CD14-positive monocyte (primary cell): Measurements from ENCODE around the gene SLC40A1. TPM values are rescaled to one million over a fixed set of nuclear protein-coding genes. Genes with fewer than 3 reads are reported as not detected.

ENCODE experiments used
- DNase-seq, 3 donors: peaks; one replicate each; pipeline ENCODE4 v3.0.0-alpha.2; 2011 to 2022
- H2AFZ ChIP-seq: 2 replicates; pipeline ENCODE4 v1.6.0; 2012; ENCODE audit warnings: mild to moderate bottlenecking, low read depth, low read length, inconsistent platforms; ENCODE audit not compliant: insufficient read depth, poor library complexity, severe bottlenecking
- H3K27ac ChIP-seq, 2 donors: 1 replicate in 1 of 2; 2 replicates in 1 of 2; pipeline ENCODE4 v1.5.1; 2012 to 2013; ENCODE audit warnings: low read length in 2 of 2, control low read depth in 1 of 2, inconsistent platforms in 1 of 2, low read depth in 1 of 2, mild to moderate bottlenecking in 1 of 2
- H3K27me3 ChIP-seq, 2 donors: one replicate each; pipeline versions ENCODE4 v1.6.0 to v1.6.1; 2011 to 2013; ENCODE audit warnings: low read length in 2 of 2; ENCODE audit not compliant: control insufficient read depth in 2 of 2, insufficient read depth in 2 of 2
- H3K36me3 ChIP-seq, 2 donors: replicated peaks in 1 of 2; 1 replicate in 1 of 2; 2 replicates in 1 of 2; pipeline versions ENCODE4 v1.5.1 to v1.6.1; 2012 to 2013; ENCODE audit warnings: low read length in 2 of 2, control low read depth in 1 of 2, inconsistent platforms in 1 of 2, mild to moderate bottlenecking in 1 of 2; ENCODE audit not compliant: insufficient read depth in 2 of 2, control insufficient read depth in 1 of 2
- H3K4me1 ChIP-seq, 2 donors: 1 replicate in 1 of 2; 2 replicates in 1 of 2; pipeline versions ENCODE4 v1.5.1 to v1.6.1; 2012 to 2013; ENCODE audit warnings: low read length in 2 of 2, control low read depth in 1 of 2, inconsistent platforms in 1 of 2, mild to moderate bottlenecking in 1 of 2, moderate library complexity in 1 of 2; ENCODE audit not compliant: insufficient read depth in 2 of 2, control insufficient read depth in 1 of 2
- H3K4me2 ChIP-seq: replicated peaks from 2 replicates; pipeline ENCODE3; 2012; ENCODE audit warnings: low read length, moderate library complexity, mild to moderate bottlenecking; ENCODE audit not compliant: poor library complexity, severe bottlenecking; ENCODE audit errors: extremely low read depth
- H3K4me3 ChIP-seq, 3 experiments: fragments of 200-600 bp in 1 of 3; sonication (generic) in 1 of 3; replicated peaks in 1 of 3; 1 replicate in 2 of 3; 2 replicates in 1 of 3; pipeline ENCODE4 v1.5.1; 2011 to 2013; ENCODE audit warnings: low read length in 3 of 3, mild to moderate bottlenecking in 3 of 3, control low read depth in 2 of 3, low read depth in 2 of 3, inconsistent platforms in 1 of 3, moderate library complexity in 1 of 3
- H3K79me2 ChIP-seq: 2 replicates; pipeline ENCODE4 v1.6.0; 2012; ENCODE audit warnings: mild to moderate bottlenecking, control low read depth, inconsistent platforms, low read length, moderate library complexity; ENCODE audit not compliant: insufficient read depth
- H3K9ac ChIP-seq: 2 replicates; pipeline ENCODE4 v1.6.0; 2017; ENCODE audit warnings: low read length, mild to moderate bottlenecking; ENCODE audit not compliant: insufficient read depth, poor library complexity, severe bottlenecking
- H3K9me3 ChIP-seq, 2 donors: replicated peaks in 1 of 2; 1 replicate in 1 of 2; 2 replicates in 1 of 2; pipeline versions ENCODE4 v1.5.1 to v1.6.1; 2012 to 2013; ENCODE audit warnings: low read length in 2 of 2, control low read depth in 1 of 2; ENCODE audit not compliant: control insufficient read depth in 1 of 2, insufficient read depth in 1 of 2
- H4K20me1 ChIP-seq: 2 replicates; pipeline ENCODE4 v1.6.0; 2012; ENCODE audit warnings: mild to moderate bottlenecking, low read length, control low read depth, moderate library complexity; ENCODE audit not compliant: insufficient read depth
- H3K27ac Mint-ChIP-seq, 7 donors: one replicate each; pipeline ENCODE4 v1.8.0; 2020; ENCODE audit warnings: mild to moderate bottlenecking in 7 of 7, mixed read lengths in 7 of 7, moderate library complexity in 6 of 7, inconsistent platforms in 2 of 7
- H3K27me3 Mint-ChIP-seq, 3 donors: one replicate each; pipeline ENCODE4 v1.8.0; 2021 to 2022; ENCODE audit warnings: low read depth in 3 of 3, mild to moderate bottlenecking in 3 of 3, mixed read lengths in 3 of 3, moderate library complexity in 3 of 3, inconsistent platforms in 1 of 3
- H3K36me3 Mint-ChIP-seq, 2 donors: one replicate each; pipeline ENCODE4 v1.8.0; 2020; ENCODE audit warnings: mixed read lengths in 2 of 2, inconsistent platforms in 1 of 2, mild to moderate bottlenecking in 1 of 2
- H3K4me1 Mint-ChIP-seq: one replicate; pipeline ENCODE4 v1.8.0; 2020; ENCODE audit warnings: mild to moderate bottlenecking, mixed read lengths
- H3K4me3 Mint-ChIP-seq, 2 donors: one replicate each; pipeline ENCODE4 v1.8.0; 2020; ENCODE audit warnings: mild to moderate bottlenecking in 2 of 2, mixed read lengths in 2 of 2, moderate library complexity in 1 of 2
- H3K9me3 Mint-ChIP-seq, 7 donors: one replicate each; pipeline ENCODE4 v1.8.0; 2020 to 2022; ENCODE audit warnings: mixed read lengths in 7 of 7, mild to moderate bottlenecking in 6 of 7, moderate library complexity in 6 of 7, inconsistent platforms in 2 of 7
- CTCF ChIP-seq: fragments of 200-600 bp; IDR thresholded peaks from one replicate; pipeline ENCODE4 v1.8.0; 2022; ENCODE audit warnings: antibody characterized with exemption, mild to moderate bottlenecking
- WGBS: methylation state at CpG from one replicate; pipeline ENCODE4 v1.1.5; 2013; ENCODE audit warnings: missing lambda C conversion rate; ENCODE audit not compliant: insufficient coverage; 5-methylcytosine and 5-hydroxymethylcytosine counted together
- intact Hi-C, 2 donors: fragments of 100-400 bp; cut with micrococcal nuclease; formaldehyde crosslinking; loops; one replicate each; pipeline versions ENCODE4 v1.15.0 to v1.15.1; 2023
- polyA plus RNA-seq, 3 donors: library from polyadenylated mRNA; depleted of rRNA in 1 of 3; unstranded in 2 of 3; stranded (reverse) in 1 of 3; fragments of 300-500 nt in 2 of 3; fragments of >200 nt in 1 of 3; fragmentation: Illumina TruSeq in 2 of 3; gene quantifications; 1 replicate in 2 of 3; 2 replicates in 1 of 3; pipeline ENCODE4 v1.2.3, GENCODE V29; 2012 to 2021

Gene SLC40A1
- polyA plus RNA-seq, 3 donors, result 7.9 to 91.6 (median 90.4) TPM

DNA sequence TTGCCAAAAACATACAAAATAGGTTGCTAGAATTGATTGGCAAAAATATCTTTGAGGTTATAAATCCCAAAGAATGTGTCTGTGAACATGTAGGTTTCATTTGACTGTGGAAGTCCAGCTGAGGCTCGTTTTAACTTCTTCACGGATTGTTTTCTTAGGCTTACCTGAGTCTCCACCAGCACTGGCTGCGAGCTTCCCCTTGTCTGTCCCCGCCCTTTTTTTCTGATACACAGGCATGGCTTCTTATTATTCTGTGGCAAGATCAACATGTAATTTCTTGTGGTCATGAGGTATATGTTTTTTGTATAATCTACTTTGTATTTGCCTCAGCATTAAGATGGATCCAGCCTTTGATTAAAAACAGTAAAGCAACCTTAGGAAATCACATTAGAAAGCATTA lies 7.2 kb upstream of the SLC40A1 start:
- no peak overlapping the region for H3K4me3 Mint-ChIP-seq
- Histone ChIP-seq H2AFZ (no peak overlapping the region), H3K27ac (no peak overlapping the region), H4K20me1 (no peaks in the 10 kb centered on the region), H3K9ac (no peak overlapping the region), H3K4me1 (no peaks in the 10 kb centered on the region), H3K4me3 (no peak overlapping the region), H3K9me3 (no peaks in the 10 kb centered on the region), H3K27me3 (no peaks in the 10 kb centered on the region), H3K4me2 (no peak overlapping the region), H3K36me3 (no peaks in the 10 kb centered on the region), H3K79me2 (no peaks in the 10 kb centered on the region)
- no peaks in the 10 kb centered on the region for H3K36me3 Mint-ChIP-seq
- peaks cover 0 to 2% (median 2%) of the 10 kb centered on the region in 3 donors for H3K27me3 Mint-ChIP-seq
- 0% methylated on average over 1 of the region's 4 CpGs for WGBS
- DNase-seq, result no peak
- H3K27ac Mint-ChIP-seq, result no peak overlapping the region
- intact Hi-C loops, result no loop called here
- peaks cover 0 to 5% (median 0%) of the 10 kb centered on the region in 7 donors for H3K9me3 Mint-ChIP-seq
- peaks cover 13% of the 10 kb centered on the region for H3K4me1 Mint-ChIP-seq
- TF ChIP-seq CTCF, result no peak

GRCh38 chr2:189585226-189585756 lies 4.7 kb upstream of the SLC40A1 start:
- H3K4me2 ChIP-seq, result no peak overlapping the region
- no peak overlapping the region for H3K27ac ChIP-seq
- peaks cover 8 to 15% of the 10 kb centered on the region in 2 donors for H3K4me1 ChIP-seq
- H3K9ac ChIP-seq, result no peak overlapping the region
- H3K4me3 Mint-ChIP-seq, result no peak overlapping the region
- peaks cover 4 to 8% (median 6%) of the 10 kb centered on the region in 3 donors for H3K27me3 Mint-ChIP-seq
- WGBS, result 60% methylated on average over 2 of the region's 4 CpGs
- H3K27ac Mint-ChIP-seq, result no peak overlapping the region
- no peaks in the 10 kb centered on the region for H3K36me3 ChIP-seq
- no peak for TF ChIP-seq CTCF
- H3K9me3 ChIP-seq, result no peaks in the 10 kb centered on the region
- H3K4me3 ChIP-seq, result no peak overlapping the region
- peaks cover 2% of the 10 kb centered on the region in 2 donors for H3K27me3 ChIP-seq
- no peak for DNase-seq
- no peak overlapping the region for H2AFZ ChIP-seq
- peaks cover 2% of the 10 kb centered on the region for H3K79me2 ChIP-seq
- peaks cover 29% of the 10 kb centered on the region for H3K4me1 Mint-ChIP-seq
- H4K20me1 ChIP-seq, result no peaks in the 10 kb centered on the region
- peaks cover 0 to 4% (median 0%) of the 10 kb centered on the region in 7 donors for H3K9me3 Mint-ChIP-seq
- no peaks in the 10 kb centered on the region for H3K36me3 Mint-ChIP-seq
- intact Hi-C loops, result no loop called here
